Measurements from ENCODE around the gene HIBCH. TPM values are rescaled to one million over a fixed set of nuclear protein-coding genes. Genes with fewer than 3 reads are reported as not detected.

The HIBCH gene
- total and polyA plus RNA-seq, 2 of the 13 experiments (the other 11 are each of a cell fraction or from before 2014, with no cell fraction given): 18.8 to 49.5 TPM

DNA sequence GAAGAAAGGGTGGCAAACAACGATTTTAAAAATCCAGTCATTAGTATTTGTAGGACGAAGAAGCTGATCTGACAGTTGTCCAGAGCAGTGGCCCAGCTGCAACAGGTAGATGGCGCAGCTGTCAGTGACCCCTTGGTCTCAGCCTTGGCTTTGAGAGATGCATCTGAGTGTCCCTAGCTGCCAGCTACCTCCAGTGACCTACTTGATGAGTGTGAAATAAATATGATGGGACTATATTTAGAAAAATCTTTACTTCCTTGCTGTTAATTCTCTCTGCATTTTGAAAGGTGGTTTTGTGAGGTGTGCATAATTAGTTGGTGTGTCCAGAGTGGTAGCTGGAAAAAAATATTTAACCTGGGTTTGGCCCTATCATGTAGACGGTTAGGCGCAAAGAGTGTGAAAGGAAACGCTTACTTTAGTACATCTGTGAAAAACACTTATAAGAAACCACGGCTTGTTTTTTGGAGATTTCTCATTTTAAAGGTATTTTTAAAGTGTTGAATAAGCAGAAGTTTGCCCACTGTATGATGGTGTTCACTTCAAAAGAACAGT lies 24.7 kb upstream of the HIBCH start (continued):
- TF ChIP-seq, protein P1, sequence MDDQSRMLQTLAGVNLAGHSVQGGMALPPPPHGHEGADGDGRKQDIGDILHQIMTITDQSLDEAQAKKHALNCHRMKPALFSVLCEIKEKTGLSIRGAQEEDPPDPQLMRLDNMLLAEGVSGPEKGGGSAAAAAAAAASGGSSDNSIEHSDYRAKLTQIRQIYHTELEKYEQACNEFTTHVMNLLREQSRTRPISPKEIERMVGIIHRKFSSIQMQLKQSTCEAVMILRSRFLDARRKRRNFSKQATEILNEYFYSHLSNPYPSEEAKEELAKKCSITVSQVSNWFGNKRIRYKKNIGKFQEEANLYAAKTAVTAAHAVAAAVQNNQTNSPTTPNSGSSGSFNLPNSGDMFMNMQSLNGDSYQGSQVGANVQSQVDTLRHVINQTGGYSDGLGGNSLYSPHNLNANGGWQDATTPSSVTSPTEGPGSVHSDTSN (CRISPR knock-in tag; IDR thresholded peaks at IDR 0.05; ENCODE audit: borderline replicate concordance): no peak
- no peak for TF ChIP-seq ZNF841 (CRISPR knock-in tag; IDR thresholded peaks at IDR 0.05; ENCODE audit: borderline replicate concordance)
- 0 out of 2 replicates have a peak, but pooled peaks have one; percentile 16 for TF ChIP-seq SMAD1 (CRISPR knock-in tag; IDR thresholded peaks at IDR 0.05; ENCODE audit: borderline replicate concordance, low read depth)
- no peak for TF ChIP-seq ZBTB21 (CRISPR knock-in tag; IDR thresholded peaks at IDR 0.05)
- no peak for TF ChIP-seq KLF15 (CRISPR knock-in tag; IDR thresholded peaks at IDR 0.05; ENCODE audit: borderline replicate concordance)
- TF ChIP-seq NFKB2 (CRISPR knock-in tag; IDR thresholded peaks at IDR 0.05; ENCODE audit: borderline replicate concordance): no peak
- TF ChIP-seq EP300 (IDR thresholded peaks at IDR 0.05; ENCODE audit: low read depth in 2 of 2, low read length in 2 of 2): no peak
- no peak for TF ChIP-seq EP300 (CRISPR knock-in tag; IDR thresholded peaks at IDR 0.05; ENCODE audit: borderline replicate concordance)
- TF ChIP-seq, protein P2, sequence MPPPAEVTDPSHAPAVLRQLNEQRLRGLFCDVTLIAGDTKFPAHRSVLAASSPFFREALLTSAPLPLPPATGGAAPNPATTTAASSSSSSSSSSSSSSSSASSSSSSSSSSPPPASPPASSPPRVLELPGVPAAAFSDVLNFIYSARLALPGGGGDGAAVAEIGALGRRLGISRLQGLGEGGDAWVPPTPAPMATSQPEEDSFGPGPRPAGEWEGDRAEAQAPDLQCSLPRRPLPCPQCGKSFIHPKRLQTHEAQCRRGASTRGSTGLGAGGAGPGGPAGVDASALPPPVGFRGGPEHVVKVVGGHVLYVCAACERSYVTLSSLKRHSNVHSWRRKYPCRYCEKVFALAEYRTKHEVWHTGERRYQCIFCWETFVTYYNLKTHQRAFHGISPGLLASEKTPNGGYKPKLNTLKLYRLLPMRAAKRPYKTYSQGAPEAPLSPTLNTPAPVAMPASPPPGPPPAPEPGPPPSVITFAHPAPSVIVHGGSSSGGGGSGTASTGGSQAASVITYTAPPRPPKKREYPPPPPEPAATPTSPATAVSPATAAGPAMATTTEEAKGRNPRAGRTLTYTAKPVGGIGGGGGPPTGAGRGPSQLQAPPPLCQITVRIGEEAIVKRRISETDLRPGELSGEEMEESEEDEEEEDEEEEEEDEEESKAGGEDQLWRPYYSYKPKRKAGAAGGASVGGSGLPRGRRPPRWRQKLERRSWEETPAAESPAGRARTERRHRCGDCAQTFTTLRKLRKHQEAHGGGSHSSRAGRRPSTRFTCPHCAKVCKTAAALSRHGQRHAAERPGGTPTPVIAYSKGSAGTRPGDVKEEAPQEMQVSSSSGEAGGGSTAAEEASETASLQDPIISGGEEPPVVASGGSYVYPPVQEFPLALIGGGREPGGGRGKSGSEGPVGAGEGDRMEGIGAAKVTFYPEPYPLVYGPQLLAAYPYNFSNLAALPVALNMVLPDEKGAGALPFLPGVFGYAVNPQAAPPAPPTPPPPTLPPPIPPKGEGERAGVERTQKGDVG (CRISPR knock-in tag; IDR thresholded peaks at IDR 0.05; ENCODE audit: borderline replicate concordance): no peak
- TF ChIP-seq ZNF570 (CRISPR knock-in tag; IDR thresholded peaks at IDR 0.05; ENCODE audit: borderline replicate concordance): no peak
- TF ChIP-seq ZNF484 (CRISPR knock-in tag; IDR thresholded peaks at IDR 0.05; ENCODE audit: borderline replicate concordance, low read depth): no peak
- TF ChIP-seq, protein P3, sequence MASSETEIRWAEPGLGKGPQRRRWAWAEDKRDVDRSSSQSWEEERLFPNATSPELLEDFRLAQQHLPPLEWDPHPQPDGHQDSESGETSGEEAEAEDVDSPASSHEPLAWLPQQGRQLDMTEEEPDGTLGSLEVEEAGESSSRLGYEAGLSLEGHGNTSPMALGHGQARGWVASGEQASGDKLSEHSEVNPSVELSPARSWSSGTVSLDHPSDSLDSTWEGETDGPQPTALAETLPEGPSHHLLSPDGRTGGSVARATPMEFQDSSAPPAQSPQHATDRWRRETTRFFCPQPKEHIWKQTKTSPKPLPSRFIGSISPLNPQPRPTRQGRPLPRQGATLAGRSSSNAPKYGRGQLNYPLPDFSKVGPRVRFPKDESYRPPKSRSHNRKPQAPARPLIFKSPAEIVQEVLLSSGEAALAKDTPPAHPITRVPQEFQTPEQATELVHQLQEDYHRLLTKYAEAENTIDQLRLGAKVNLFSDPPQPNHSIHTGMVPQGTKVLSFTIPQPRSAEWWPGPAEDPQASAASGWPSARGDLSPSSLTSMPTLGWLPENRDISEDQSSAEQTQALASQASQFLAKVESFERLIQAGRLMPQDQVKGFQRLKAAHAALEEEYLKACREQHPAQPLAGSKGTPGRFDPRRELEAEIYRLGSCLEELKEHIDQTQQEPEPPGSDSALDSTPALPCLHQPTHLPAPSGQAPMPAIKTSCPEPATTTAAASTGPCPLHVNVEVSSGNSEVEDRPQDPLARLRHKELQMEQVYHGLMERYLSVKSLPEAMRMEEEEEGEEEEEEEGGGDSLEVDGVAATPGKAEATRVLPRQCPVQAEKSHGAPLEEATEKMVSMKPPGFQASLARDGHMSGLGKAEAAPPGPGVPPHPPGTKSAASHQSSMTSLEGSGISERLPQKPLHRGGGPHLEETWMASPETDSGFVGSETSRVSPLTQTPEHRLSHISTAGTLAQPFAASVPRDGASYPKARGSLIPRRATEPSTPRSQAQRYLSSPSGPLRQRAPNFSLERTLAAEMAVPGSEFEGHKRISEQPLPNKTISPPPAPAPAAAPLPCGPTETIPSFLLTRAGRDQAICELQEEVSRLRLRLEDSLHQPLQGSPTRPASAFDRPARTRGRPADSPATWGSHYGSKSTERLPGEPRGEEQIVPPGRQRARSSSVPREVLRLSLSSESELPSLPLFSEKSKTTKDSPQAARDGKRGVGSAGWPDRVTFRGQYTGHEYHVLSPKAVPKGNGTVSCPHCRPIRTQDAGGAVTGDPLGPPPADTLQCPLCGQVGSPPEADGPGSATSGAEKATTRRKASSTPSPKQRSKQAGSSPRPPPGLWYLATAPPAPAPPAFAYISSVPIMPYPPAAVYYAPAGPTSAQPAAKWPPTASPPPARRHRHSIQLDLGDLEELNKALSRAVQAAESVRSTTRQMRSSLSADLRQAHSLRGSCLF (CRISPR knock-in tag; IDR thresholded peaks at IDR 0.05; ENCODE audit: borderline replicate concordance): no peak
- peak; percentile 16 for TF ChIP-seq ZNF781 (CRISPR knock-in tag; IDR thresholded peaks at IDR 0.05; ENCODE audit: borderline replicate concordance, not compliant biosample characterization)
- TF ChIP-seq HDAC1 (CRISPR knock-in tag; IDR thresholded peaks at IDR 0.05): peak; percentile 52
